ENCODE data around the gene BIRC7. TPM values are rescaled to one million over a fixed set of nuclear protein-coding genes. Genes with fewer than 3 reads are reported as not detected.

BIRC7 gene
- total RNA-seq, 2 donors from 2014 or later = not detected

GRCh38 chr20:63282946-63283345 is 47.2 kb downstream of the BIRC7 start:
- DNase-seq = no peak
- Histone ChIP-seq H3K4me3 (no peak overlapping the region), H3K27me3 (no peaks in the 10 kb centered on the region), H3K27ac (no peak overlapping the region), H3K9ac (ENCODE audit: low read depth in 2 of 2, low read length in 2 of 2) (no peak overlapping the region), H3K36me3 (peaks cover 6% of the 10 kb centered on the region), H3K4me1 (no peaks in the 10 kb centered on the region), H3K9me3 (no peaks in the 10 kb centered on the region)
- intact Hi-C loops (cut with DNase I) = no loop called here
- TF ChIP-seq, protein P1, sequence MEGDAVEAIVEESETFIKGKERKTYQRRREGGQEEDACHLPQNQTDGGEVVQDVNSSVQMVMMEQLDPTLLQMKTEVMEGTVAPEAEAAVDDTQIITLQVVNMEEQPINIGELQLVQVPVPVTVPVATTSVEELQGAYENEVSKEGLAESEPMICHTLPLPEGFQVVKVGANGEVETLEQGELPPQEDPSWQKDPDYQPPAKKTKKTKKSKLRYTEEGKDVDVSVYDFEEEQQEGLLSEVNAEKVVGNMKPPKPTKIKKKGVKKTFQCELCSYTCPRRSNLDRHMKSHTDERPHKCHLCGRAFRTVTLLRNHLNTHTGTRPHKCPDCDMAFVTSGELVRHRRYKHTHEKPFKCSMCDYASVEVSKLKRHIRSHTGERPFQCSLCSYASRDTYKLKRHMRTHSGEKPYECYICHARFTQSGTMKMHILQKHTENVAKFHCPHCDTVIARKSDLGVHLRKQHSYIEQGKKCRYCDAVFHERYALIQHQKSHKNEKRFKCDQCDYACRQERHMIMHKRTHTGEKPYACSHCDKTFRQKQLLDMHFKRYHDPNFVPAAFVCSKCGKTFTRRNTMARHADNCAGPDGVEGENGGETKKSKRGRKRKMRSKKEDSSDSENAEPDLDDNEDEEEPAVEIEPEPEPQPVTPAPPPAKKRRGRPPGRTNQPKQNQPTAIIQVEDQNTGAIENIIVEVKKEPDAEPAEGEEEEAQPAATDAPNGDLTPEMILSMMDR (IDR thresholded peaks at IDR 0.05) = no peak

- TF ChIP-seq, protein P1 (IDR thresholded peaks at IDR 0.05) = no peak
- Histone ChIP-seq H3K27me3 (no peaks in the 10 kb centered on the region), H3K9ac (ENCODE audit: low read depth in 2 of 2, low read length in 2 of 2) (no peak overlapping the region), H3K36me3 (peaks cover 3% of the 10 kb centered on the region), H3K9me3 (no peaks in the 10 kb centered on the region), H3K27ac (no peak overlapping the region), H3K4me3 (no peak overlapping the region), H3K4me1 (no peaks in the 10 kb centered on the region)
- intact Hi-C loops (cut with DNase I) = no loop called here
- no peak for DNase-seq
Measured at GRCh38 chr20:63283397-63284082, 47.8 kb downstream of the BIRC7 start.

DNA sequence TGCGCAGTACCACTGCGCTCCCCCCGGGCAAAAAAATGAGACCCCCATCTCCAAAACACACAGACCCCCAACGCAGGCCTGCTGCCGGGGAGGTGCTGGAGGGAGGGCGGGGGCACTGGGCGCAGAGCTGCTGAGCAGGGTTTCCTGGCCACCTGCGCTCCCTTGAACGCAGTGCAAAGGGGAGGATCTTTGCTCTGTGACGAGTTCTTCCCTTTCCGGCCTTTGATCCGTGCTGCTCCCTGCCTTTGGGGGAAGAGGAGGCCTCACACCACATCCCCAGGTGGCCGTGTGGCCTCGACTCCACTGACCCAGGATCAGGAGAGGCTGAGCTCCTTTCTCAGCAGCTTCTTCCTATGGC is 48.4 kb downstream of the BIRC7 start:
- TF ChIP-seq, protein P1 (IDR thresholded peaks at IDR 0.05) = no peak
- no peaks in the 10 kb centered on the region for H3K9me3 ChIP-seq
- no peak overlapping the region for H3K27ac ChIP-seq
- H3K4me1 ChIP-seq = no peaks in the 10 kb centered on the region
- no peak overlapping the region for H3K9ac ChIP-seq (ENCODE audit: low read depth in 2 of 2, low read length in 2 of 2)
- intact Hi-C loops (cut with DNase I) = no loop called here
- no peaks in the 10 kb centered on the region for H3K27me3 ChIP-seq
- no peaks in the 10 kb centered on the region for H3K36me3 ChIP-seq
- no peak for DNase-seq
- H3K4me3 ChIP-seq = no peak overlapping the region

- Histone ChIP-seq H3K9me3 (no peaks in the 10 kb centered on the region), H3K4me3 (no peak overlapping the region), H3K27ac (no peak overlapping the region), H3K9ac (ENCODE audit: low read depth in 2 of 2, low read length in 2 of 2) (no peak overlapping the region), H3K36me3 (no peaks in the 10 kb centered on the region), H3K4me1 (no peaks in the 10 kb centered on the region), H3K27me3 (no peaks in the 10 kb centered on the region)
- no peak for DNase-seq
- TF ChIP-seq, protein P1 (IDR thresholded peaks at IDR 0.05) = no peak
- intact Hi-C loops (cut with DNase I) = no loop called here
Measured at GRCh38 chr20:63284544-63284949, 48.8 kb downstream of the BIRC7 start.

GRCh38 chr20:63284981-63285524 is 49.3 kb downstream of the BIRC7 start:
- H3K4me3 ChIP-seq = no peak overlapping the region
- no peak overlapping the region for H3K9ac ChIP-seq (ENCODE audit: low read depth in 2 of 2, low read length in 2 of 2)
- intact Hi-C loops (cut with DNase I) = no loop called here
- no peaks in the 10 kb centered on the region for H3K4me1 ChIP-seq
- no peaks in the 10 kb centered on the region for H3K36me3 ChIP-seq
- DNase-seq = no peak
- TF ChIP-seq, protein P1 (IDR thresholded peaks at IDR 0.05) = no peak
- H3K9me3 ChIP-seq = no peaks in the 10 kb centered on the region
- H3K27ac ChIP-seq = no peak overlapping the region
- no peaks in the 10 kb centered on the region for H3K27me3 ChIP-seq

Measured in colonic mucosa (tissue), 4 donors.